ENCODE data around the gene PORCN.

DNA sequence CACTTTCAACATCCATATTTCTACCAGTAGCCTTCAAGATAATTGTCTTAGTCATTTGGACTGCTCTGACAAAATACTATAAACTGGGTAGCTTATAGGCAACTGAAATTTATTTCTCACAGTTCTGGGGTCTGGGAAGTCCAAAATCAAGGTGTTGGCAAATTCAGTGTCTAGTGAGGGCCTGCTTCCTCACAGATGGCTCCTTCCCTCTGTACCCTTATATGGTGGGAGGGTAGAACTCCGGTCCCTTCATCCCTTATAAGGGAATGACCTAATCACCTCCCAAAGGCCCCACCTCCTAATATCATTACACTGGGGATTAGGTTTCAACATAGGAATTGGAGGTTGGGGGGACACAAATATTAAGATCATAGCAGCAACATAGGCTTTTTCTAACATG, 23.4 kb downstream of the PORCN start:
- TF ChIP-seq, protein P1, sequence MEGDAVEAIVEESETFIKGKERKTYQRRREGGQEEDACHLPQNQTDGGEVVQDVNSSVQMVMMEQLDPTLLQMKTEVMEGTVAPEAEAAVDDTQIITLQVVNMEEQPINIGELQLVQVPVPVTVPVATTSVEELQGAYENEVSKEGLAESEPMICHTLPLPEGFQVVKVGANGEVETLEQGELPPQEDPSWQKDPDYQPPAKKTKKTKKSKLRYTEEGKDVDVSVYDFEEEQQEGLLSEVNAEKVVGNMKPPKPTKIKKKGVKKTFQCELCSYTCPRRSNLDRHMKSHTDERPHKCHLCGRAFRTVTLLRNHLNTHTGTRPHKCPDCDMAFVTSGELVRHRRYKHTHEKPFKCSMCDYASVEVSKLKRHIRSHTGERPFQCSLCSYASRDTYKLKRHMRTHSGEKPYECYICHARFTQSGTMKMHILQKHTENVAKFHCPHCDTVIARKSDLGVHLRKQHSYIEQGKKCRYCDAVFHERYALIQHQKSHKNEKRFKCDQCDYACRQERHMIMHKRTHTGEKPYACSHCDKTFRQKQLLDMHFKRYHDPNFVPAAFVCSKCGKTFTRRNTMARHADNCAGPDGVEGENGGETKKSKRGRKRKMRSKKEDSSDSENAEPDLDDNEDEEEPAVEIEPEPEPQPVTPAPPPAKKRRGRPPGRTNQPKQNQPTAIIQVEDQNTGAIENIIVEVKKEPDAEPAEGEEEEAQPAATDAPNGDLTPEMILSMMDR (IDR thresholded peaks at IDR 0.05): no peak
- TF ChIP-seq CREB1 (CRISPR knock-in tag; IDR thresholded peaks at IDR 0.05): no peak

Measured in WTC11 (cell line).